ENCODE data around the gene PARD3. TPM values are rescaled to one million over a fixed set of nuclear protein-coding genes. Genes with fewer than 3 reads are reported as not detected.

PARD3 gene
- total RNA-seq, 1 experiment from 2014 or later = 29.7 TPM

- DNase-seq (ENCODE audit: low read depth) = no peak
Observed at GRCh38 chr10:34824870-34825269, 9.8 kb upstream of the PARD3 start.

GRCh38 chr10:34821587-34822585 lies 6.8 kb upstream of the PARD3 start:
- DNase-seq (ENCODE audit: low read depth) = peak; percentile 41

- DNase-seq (ENCODE audit: low read depth) = no peak
Observed at GRCh38 chr10:34817586-34817985, 2.5 kb upstream of the PARD3 start.

- no peak for DNase-seq (ENCODE audit: low read depth)
Observed at GRCh38 chr10:34817054-34817453, 2.0 kb upstream of the PARD3 start.

- DNase-seq (ENCODE audit: low read depth) = no peak
Observed at GRCh38 chr10:34816501-34817002, 1.5 kb upstream of the PARD3 start.

- DNase-seq (ENCODE audit: low read depth) = no peak
Observed at GRCh38 chr10:34816085-34816496, 995 bp upstream of the PARD3 start.

GRCh38 chr10:34814913-34815184 lies 247 bp downstream of the PARD3 start:
- DNase-seq (ENCODE audit: low read depth) = no peak

- DNase-seq (ENCODE audit: low read depth) = peak; percentile 41
Observed at GRCh38 chr10:34814223-34814912, 728 bp downstream of the PARD3 start.

GRCh38 chr10:34813626-34814222 lies 1.4 kb downstream of the PARD3 start:
- DNase-seq (ENCODE audit: low read depth) = no peak

- DNase-seq (ENCODE audit: low read depth) = no peak
Observed at GRCh38 chr10:34812771-34813170, 2.3 kb downstream of the PARD3 start.

GRCh38 chr10:34811968-34812514 lies 3.1 kb downstream of the PARD3 start:
- DNase-seq (ENCODE audit: low read depth) = no peak

- DNase-seq (ENCODE audit: low read depth) = no peak
Observed at GRCh38 chr10:34811126-34811967, 3.7 kb downstream of the PARD3 start.

- DNase-seq (ENCODE audit: low read depth) = no peak
Observed at GRCh38 chr10:34809796-34810195, 5.3 kb downstream of the PARD3 start.

- DNase-seq (ENCODE audit: low read depth) = peak; percentile 42
Observed at GRCh38 chr10:34808801-34809745, 6.0 kb downstream of the PARD3 start.

- DNase-seq (ENCODE audit: low read depth) = no peak
Observed at GRCh38 chr10:34808336-34808735, 6.8 kb downstream of the PARD3 start.

- no peak for DNase-seq (ENCODE audit: low read depth)
Observed at GRCh38 chr10:34804306-34804705, 10.8 kb downstream of the PARD3 start.

- DNase-seq (ENCODE audit: low read depth) = no peak
Observed at GRCh38 chr10:34802692-34803091, 12.4 kb downstream of the PARD3 start.

GRCh38 chr10:34801097-34801733 lies 13.9 kb downstream of the PARD3 start:
- no peak for DNase-seq (ENCODE audit: low read depth)

- no peak for DNase-seq (ENCODE audit: low read depth)
Observed at GRCh38 chr10:34800624-34801023, 14.5 kb downstream of the PARD3 start.

- no peak for DNase-seq (ENCODE audit: low read depth)
Observed at GRCh38 chr10:34798654-34799053, 16.4 kb downstream of the PARD3 start.

Measured in Daoy (cell line).